Gastrocnemius medialis (tissue), 4 donors: ENCODE measurements around the gene FAM229B.

ENCODE experiments used
- POLR2A ChIP-seq, 2 donors: fragments of 450-650 bp; IDR thresholded peaks; one replicate each; pipeline ENCODE4 v1.6.1; 2017; ENCODE audit warnings: antibody characterized with exemption in 2 of 2, mild to moderate bottlenecking in 2 of 2, moderate library complexity in 2 of 2
- TF ChIP-seq, protein P1 (sequence below), 5 experiments: fragments of 450-650 bp in 3 of 5; fragments of 200-600 bp in 2 of 5; sonication (generic) in 2 of 5; IDR thresholded peaks in 4 of 5; conservative IDR thresholded peaks in 1 of 5; 1 replicate in 4 of 5; 2 replicates in 1 of 5; pipeline ENCODE4 v1.5.1; 2016 to 2019; ENCODE audit warnings: antibody characterized with exemption in 5 of 5, mild to moderate bottlenecking in 3 of 5, moderate library complexity in 3 of 5

DNA sequence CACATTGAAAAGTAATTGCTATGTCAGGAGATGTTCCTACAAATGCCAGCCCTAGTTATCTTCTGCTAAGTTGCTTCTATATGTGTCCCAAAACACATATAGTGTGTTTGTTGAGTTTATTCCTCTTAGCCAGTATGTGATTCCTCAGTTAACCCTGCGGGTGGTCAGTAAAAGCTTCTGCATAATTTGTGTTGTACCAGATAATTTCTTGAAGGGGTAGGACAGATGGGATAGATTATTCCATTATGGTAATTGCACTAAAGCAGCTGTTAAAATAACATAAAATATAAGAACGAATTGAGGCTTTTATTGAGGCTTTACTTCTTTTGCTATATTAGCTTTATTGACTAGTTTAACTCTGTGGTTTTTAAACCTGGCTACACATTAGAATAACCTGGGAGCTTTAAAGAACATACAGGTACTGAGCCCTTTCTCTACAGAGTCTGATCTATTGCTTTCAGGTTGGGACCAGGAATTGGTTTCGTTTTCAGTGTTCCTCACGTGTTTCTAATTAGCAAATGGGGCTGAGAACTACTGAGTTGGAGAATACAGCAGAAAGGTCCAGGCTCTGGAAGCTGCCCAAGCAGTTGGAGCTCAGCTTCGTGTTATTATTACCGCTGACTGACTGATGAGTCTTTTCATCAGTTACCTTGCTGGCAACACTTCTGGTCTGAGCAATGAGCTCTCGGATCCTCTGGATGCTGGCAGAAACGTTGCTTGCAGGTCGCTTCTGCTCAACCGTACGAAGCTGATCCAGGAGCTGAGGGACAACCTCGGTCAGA is 56.9 kb downstream of the FAM229B start:
- TF ChIP-seq, protein P1, sequence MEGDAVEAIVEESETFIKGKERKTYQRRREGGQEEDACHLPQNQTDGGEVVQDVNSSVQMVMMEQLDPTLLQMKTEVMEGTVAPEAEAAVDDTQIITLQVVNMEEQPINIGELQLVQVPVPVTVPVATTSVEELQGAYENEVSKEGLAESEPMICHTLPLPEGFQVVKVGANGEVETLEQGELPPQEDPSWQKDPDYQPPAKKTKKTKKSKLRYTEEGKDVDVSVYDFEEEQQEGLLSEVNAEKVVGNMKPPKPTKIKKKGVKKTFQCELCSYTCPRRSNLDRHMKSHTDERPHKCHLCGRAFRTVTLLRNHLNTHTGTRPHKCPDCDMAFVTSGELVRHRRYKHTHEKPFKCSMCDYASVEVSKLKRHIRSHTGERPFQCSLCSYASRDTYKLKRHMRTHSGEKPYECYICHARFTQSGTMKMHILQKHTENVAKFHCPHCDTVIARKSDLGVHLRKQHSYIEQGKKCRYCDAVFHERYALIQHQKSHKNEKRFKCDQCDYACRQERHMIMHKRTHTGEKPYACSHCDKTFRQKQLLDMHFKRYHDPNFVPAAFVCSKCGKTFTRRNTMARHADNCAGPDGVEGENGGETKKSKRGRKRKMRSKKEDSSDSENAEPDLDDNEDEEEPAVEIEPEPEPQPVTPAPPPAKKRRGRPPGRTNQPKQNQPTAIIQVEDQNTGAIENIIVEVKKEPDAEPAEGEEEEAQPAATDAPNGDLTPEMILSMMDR (IDR thresholded peaks at IDR 0.05 in 4 of 5, conservative IDR thresholded peaks at IDR 0.05 in 1 of 5) = no peak
- TF ChIP-seq POLR2A (IDR thresholded peaks at IDR 0.05) = no peak
